Measurements from ENCODE around the gene WNT3.

DNA sequence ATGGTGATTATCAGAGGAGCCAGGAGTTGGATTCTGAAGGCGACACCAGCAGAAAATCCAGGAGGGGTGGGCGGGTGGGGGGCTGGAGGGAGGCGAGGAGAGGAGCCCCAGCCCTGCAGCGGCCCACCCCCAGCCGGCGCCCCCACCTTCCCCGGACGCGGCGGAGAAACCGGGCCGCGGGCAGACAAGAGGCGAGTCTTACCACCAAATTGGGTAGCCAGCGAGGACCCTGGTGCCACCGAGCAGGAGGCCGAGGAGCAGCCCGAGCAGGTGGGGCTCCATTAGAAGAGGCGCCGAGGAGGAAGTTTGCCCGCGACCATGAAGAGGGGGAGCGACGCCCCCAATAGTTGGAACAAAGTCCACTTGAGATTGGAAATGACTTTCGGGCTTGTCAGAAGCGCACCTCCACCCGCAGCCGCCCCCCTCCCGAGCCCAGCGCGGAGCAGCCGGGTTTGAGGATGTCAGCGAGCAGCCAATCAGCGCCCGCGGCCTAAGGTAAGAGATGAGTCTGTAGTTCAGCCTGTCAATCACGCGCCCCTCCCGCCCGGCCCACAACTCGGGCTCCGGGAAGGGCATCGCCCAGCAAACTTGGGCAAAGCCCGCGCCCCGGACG, at the start of gene WNT3:
- TF ChIP-seq EZH2 (IDR thresholded peaks at IDR 0.05; ENCODE audit: borderline replicate concordance, insufficient read depth, low read depth, low read length, poor library complexity, severe bottlenecking), result no peak
- TF ChIP-seq, protein P1, sequence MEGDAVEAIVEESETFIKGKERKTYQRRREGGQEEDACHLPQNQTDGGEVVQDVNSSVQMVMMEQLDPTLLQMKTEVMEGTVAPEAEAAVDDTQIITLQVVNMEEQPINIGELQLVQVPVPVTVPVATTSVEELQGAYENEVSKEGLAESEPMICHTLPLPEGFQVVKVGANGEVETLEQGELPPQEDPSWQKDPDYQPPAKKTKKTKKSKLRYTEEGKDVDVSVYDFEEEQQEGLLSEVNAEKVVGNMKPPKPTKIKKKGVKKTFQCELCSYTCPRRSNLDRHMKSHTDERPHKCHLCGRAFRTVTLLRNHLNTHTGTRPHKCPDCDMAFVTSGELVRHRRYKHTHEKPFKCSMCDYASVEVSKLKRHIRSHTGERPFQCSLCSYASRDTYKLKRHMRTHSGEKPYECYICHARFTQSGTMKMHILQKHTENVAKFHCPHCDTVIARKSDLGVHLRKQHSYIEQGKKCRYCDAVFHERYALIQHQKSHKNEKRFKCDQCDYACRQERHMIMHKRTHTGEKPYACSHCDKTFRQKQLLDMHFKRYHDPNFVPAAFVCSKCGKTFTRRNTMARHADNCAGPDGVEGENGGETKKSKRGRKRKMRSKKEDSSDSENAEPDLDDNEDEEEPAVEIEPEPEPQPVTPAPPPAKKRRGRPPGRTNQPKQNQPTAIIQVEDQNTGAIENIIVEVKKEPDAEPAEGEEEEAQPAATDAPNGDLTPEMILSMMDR (IDR thresholded peaks at IDR 0.05), result no peak
